H9 (cell line): ENCODE measurements around the gene TSSK6. TPM values are rescaled to one million over a fixed set of nuclear protein-coding genes. Genes with fewer than 3 reads are reported as not detected.

Experiments used
- DNase-seq: peaks from one replicate; pipeline ENCODE4 v3.0.0-alpha.2; 2017
- H2AFZ ChIP-seq: one replicate; pipeline ENCODE4 v1.6.1; 2013; ENCODE audit warnings: mild to moderate bottlenecking, low read length, control low read depth, moderate library complexity
- H2AK5ac ChIP-seq: 2 replicates; pipeline ENCODE4 v1.6.1; 2013; ENCODE audit warnings: low read length, control low read depth, mixed read lengths; ENCODE audit not compliant: insufficient read length
- H2BK120ac ChIP-seq: one replicate; pipeline ENCODE4 v1.6.1; 2013; ENCODE audit warnings: low read depth, mild to moderate bottlenecking, low read length, control low read depth, inconsistent platforms; ENCODE audit not compliant: poor library complexity, severe bottlenecking
- H2BK12ac ChIP-seq: 2 replicates; pipeline ENCODE4 v1.6.1; 2013; ENCODE audit warnings: low read length, control low read depth, mixed read lengths, low read depth; ENCODE audit not compliant: insufficient read length
- H2BK15ac ChIP-seq: 2 replicates; pipeline ENCODE4 v1.6.1; 2013; ENCODE audit warnings: low read depth, low read length, control low read depth
- H2BK20ac ChIP-seq: one replicate; pipeline ENCODE4 v1.6.1; 2013; ENCODE audit warnings: low read depth, mild to moderate bottlenecking, low read length, control low read depth, inconsistent platforms; ENCODE audit not compliant: poor library complexity, severe bottlenecking
- H2BK5ac ChIP-seq: 2 replicates; pipeline ENCODE4 v1.6.1; 2013; ENCODE audit warnings: low read length, control low read depth, mixed read lengths; ENCODE audit not compliant: insufficient read length
- H3K14ac ChIP-seq: 2 replicates; pipeline ENCODE4 v1.6.1; 2013; ENCODE audit warnings: low read length, control low read depth; ENCODE audit not compliant: insufficient read depth
- H3K18ac ChIP-seq: 2 replicates; pipeline ENCODE4 v1.6.1; 2013; ENCODE audit warnings: low read depth, mild to moderate bottlenecking, mixed read lengths, low read length, control low read depth; ENCODE audit not compliant: insufficient read length
- H3K23ac ChIP-seq: 2 replicates; pipeline ENCODE4 v1.6.1; 2013; ENCODE audit warnings: low read length, control low read depth, mixed read lengths, low read depth; ENCODE audit not compliant: insufficient read length
- H3K23me2 ChIP-seq: 2 replicates; pipeline ENCODE4 v1.6.1; 2013; ENCODE audit warnings: low read depth, mild to moderate bottlenecking, mixed read lengths, low read length, control low read depth; ENCODE audit not compliant: insufficient read length, poor library complexity, severe bottlenecking
- H3K27ac ChIP-seq: 2 replicates; pipeline ENCODE4 v1.5.1; 2013; ENCODE audit warnings: low read length, control low read depth, mixed read lengths, low read depth; ENCODE audit not compliant: insufficient read length
- H3K27me3 ChIP-seq: 2 replicates; pipeline ENCODE4 v1.6.1; 2013; ENCODE audit warnings: low read length, control low read depth, inconsistent platforms; ENCODE audit not compliant: insufficient read depth
- H3K4ac ChIP-seq: 2 replicates; pipeline ENCODE4 v1.6.1; 2013; ENCODE audit warnings: low read depth, mild to moderate bottlenecking, control low read depth, inconsistent platforms, low read length, moderate library complexity
- H3K4me1 ChIP-seq: 2 replicates; pipeline ENCODE4 v1.6.1; 2013; ENCODE audit warnings: low read length, control low read depth, inconsistent platforms; ENCODE audit not compliant: insufficient read depth
- H3K4me2 ChIP-seq: 2 replicates; pipeline ENCODE4 v1.6.1; 2013; ENCODE audit warnings: low read length, control low read depth, mixed read lengths; ENCODE audit not compliant: insufficient read length, insufficient read depth
- H3K56ac ChIP-seq: 2 replicates; pipeline ENCODE4 v1.6.1; 2013; ENCODE audit warnings: low read depth, mild to moderate bottlenecking, mixed read lengths, low read length, control low read depth; ENCODE audit not compliant: insufficient read length
- H3K79me1 ChIP-seq: 2 replicates; pipeline ENCODE4 v1.6.1; 2013; ENCODE audit warnings: low read depth, mild to moderate bottlenecking, moderate library complexity, low read length, control low read depth, inconsistent platforms; ENCODE audit not compliant: insufficient read depth, poor library complexity, severe bottlenecking
- H3K79me2 ChIP-seq: 2 replicates; pipeline ENCODE4 v1.6.1; 2013; ENCODE audit warnings: low read length, control low read depth, inconsistent platforms; ENCODE audit not compliant: insufficient read depth
- H3K9ac ChIP-seq: 2 replicates; pipeline ENCODE4 v1.6.1; 2013; ENCODE audit warnings: low read length, control low read depth, mixed read lengths; ENCODE audit not compliant: insufficient read length; ENCODE audit errors: extremely low read depth
- H3K9me3 ChIP-seq: one replicate; pipeline ENCODE4 v1.6.1; 2013; ENCODE audit warnings: low read depth, low read length, inconsistent platforms; ENCODE audit not compliant: control insufficient read depth
- H3T11ph ChIP-seq: one replicate; pipeline ENCODE4 v1.6.1; 2013; ENCODE audit warnings: mild to moderate bottlenecking, low read length, control low read depth, inconsistent platforms
- H4K20me1 ChIP-seq: one replicate; pipeline ENCODE4 v1.6.1; 2013; ENCODE audit not compliant: control insufficient read depth, insufficient read length, insufficient read depth
- H4K5ac ChIP-seq: 2 replicates; pipeline ENCODE4 v1.6.1; 2013; ENCODE audit warnings: low read depth, mild to moderate bottlenecking, mixed read lengths, low read length, control low read depth; ENCODE audit not compliant: insufficient read length
- H4K8ac ChIP-seq: replicated peaks from 2 replicates; pipeline ENCODE4 v1.6.1; 2013; ENCODE audit warnings: low read length, control low read depth, mixed read lengths, low read depth; ENCODE audit not compliant: insufficient read length
- H4K91ac ChIP-seq: 2 replicates; pipeline ENCODE4 v1.6.1; 2013; ENCODE audit warnings: low read depth, mild to moderate bottlenecking, moderate library complexity, mixed read lengths, low read length, control low read depth; ENCODE audit not compliant: insufficient read length
- H3K27ac Mint-ChIP-seq, 3 experiments: 2 replicates in 2 of 3; 3 replicates in 1 of 3; pipeline ENCODE4 v1.8.0; 2020 to 2021; ENCODE audit warnings: mixed read lengths in 3 of 3, mild to moderate bottlenecking in 1 of 3, moderate library complexity in 1 of 3
- H3K27me3 Mint-ChIP-seq: 2 replicates; pipeline ENCODE4 v1.8.0; 2021; ENCODE audit warnings: low read depth, mild to moderate bottlenecking, moderate library complexity, mixed read lengths
- H3K36me3 Mint-ChIP-seq, 3 experiments: 2 replicates in 2 of 3; 3 replicates in 1 of 3; pipeline ENCODE4 v1.8.0; 2020 to 2021; ENCODE audit warnings: low read depth in 3 of 3, mixed read lengths in 3 of 3; ENCODE audit not compliant: insufficient read depth in 1 of 3
- H3K4me1 Mint-ChIP-seq, 2 experiments: 2 replicates each; pipeline ENCODE4 v1.8.0; 2020; ENCODE audit warnings: mixed read lengths in 2 of 2
- H3K4me3 Mint-ChIP-seq, 2 experiments: 2 replicates in 1 of 2; 3 replicates in 1 of 2; pipeline ENCODE4 v1.8.0; 2020 to 2021; ENCODE audit warnings: mild to moderate bottlenecking in 2 of 2, mixed read lengths in 2 of 2, moderate library complexity in 1 of 2
- H3K9me3 Mint-ChIP-seq, 2 experiments: 2 replicates in 1 of 2; 3 replicates in 1 of 2; pipeline ENCODE4 v1.8.0; 2020; ENCODE audit warnings: mild to moderate bottlenecking in 2 of 2, mixed read lengths in 2 of 2, moderate library complexity in 1 of 2
- CTCF ChIP-seq: fragments of 200-600 bp; sonication (generic); conservative IDR thresholded peaks from 3 replicates; pipeline ENCODE4 v1.8.0; 2021; ENCODE audit warnings: antibody characterized with exemption, mild to moderate bottlenecking
- WGBS: extraction: QIAGEN DNeasy Blood & Tissue Kit; methylation state at CpG from one replicate; pipeline ENCODE4 v1.1.7; 2013; ENCODE audit warnings: missing lambda C conversion rate, low lambda C conversion rate, mixed read lengths; ENCODE audit not compliant: insufficient read length; ENCODE audit errors: extremely low coverage; 5-methylcytosine and 5-hydroxymethylcytosine counted together
- total RNA-seq: library from RNA; stranded (reverse); gene quantifications from 2 replicates; pipeline ENCODE4 v1.2.1, GENCODE V29; 2021

TSSK6 gene
- total RNA-seq, 1 experiment from 2014 or later = 2.6 TPM

- Histone ChIP-seq H3K14ac (no peak overlapping the region), H3K18ac (peak overlapping the region; percentile 33), H3K56ac (no peak overlapping the region), H3K9ac (no peak overlapping the region), H2BK15ac (no peak overlapping the region), H2BK20ac (no peak overlapping the region), H3K4me1 (peaks cover 9% of the 10 kb centered on the region; the same call in 1 of the 2 replicates), H4K5ac (no peak overlapping the region), H2AK5ac (no peak overlapping the region), H3K23ac (no peak overlapping the region), H4K20me1 (no peaks in the 10 kb centered on the region), H2AFZ (no peak overlapping the region), H4K8ac (no peak overlapping the region), H3K4ac (no peak overlapping the region), H3K9me3 (no peaks in the 10 kb centered on the region), H2BK120ac (no peak overlapping the region), H3K27ac (peak overlapping the region; percentile 21), H3K79me1 (no peaks in the 10 kb centered on the region), H2BK5ac (no peak overlapping the region), H4K91ac (peak overlapping the region; percentile 6), H3T11ph (no peak overlapping the region), H3K27me3 (no peaks in the 10 kb centered on the region), H3K4me2 (no peak overlapping the region), H2BK12ac (no peak overlapping the region), H3K79me2 (peaks cover 4% of the 10 kb centered on the region; the same call in 1 of the 2 replicates), H3K23me2 (no peaks in the 10 kb centered on the region)
- no peak for DNase-seq
- no peak for TF ChIP-seq CTCF
- peaks cover 49 to 53% of the 10 kb centered on the region in 2 experiments for H3K4me1 Mint-ChIP-seq
- H3K9me3 Mint-ChIP-seq = no peaks in the 10 kb centered on the region
- peak overlapping the region; percentile 97 to 99 (median 98) for H3K27ac Mint-ChIP-seq
- no CpG with 5 or more reads among the region's 9 CpGs for WGBS
- no peaks in the 10 kb centered on the region for H3K27me3 Mint-ChIP-seq
- H3K4me3 Mint-ChIP-seq = peak overlapping the region in 1 of 2 experiments; percentile 26; a peak in 1 of 5 replicates
- H3K36me3 Mint-ChIP-seq = peaks cover 19 to 45% (median 36%) of the 10 kb centered on the region in 3 experiments; a peak in 6 of 7 replicates
These were observed 25.5 kb downstream of the TSSK6 start for GRCh38 chr19:19489804-19490204.
